Upper lobe of left lung (tissue), 6 donors: ENCODE measurements around the gene LRRC17. TPM values are rescaled to one million over a fixed set of nuclear protein-coding genes. Genes with fewer than 3 reads are reported as not detected.
"Not testable (repeated sequence)": the region's sequence is repeated elsewhere in the genome, so short reads cannot be mapped to it uniquely, and the experiment has no call there.

ENCODE experiments used
- ATAC-seq, 2 donors: fragments of 200-7000 bp; cut with Tn5 transposase; one replicate each; pipeline ENCODE4 v1.9.1; 2022; ENCODE audit warnings: mild to moderate bottlenecking in 2 of 2, moderate library complexity in 2 of 2; ENCODE audit not compliant: low FRiP score in 2 of 2
- DNase-seq, 2 donors: peaks; one replicate each; pipeline ENCODE4 v3.0.0-alpha.2; 2019 to 2020
- H3K27ac ChIP-seq, 4 donors: fragments of 200-600 bp; sonication (generic); one replicate each; pipeline ENCODE4 v1.5.1; 2016 to 2019
- H3K27me3 ChIP-seq, 4 donors: fragments of 200-600 bp; sonication (generic); one replicate each; pipeline ENCODE4 v1.5.1; 2017 to 2019
- H3K36me3 ChIP-seq, 4 donors: fragments of 200-600 bp; sonication (generic); one replicate each; pipeline ENCODE4 v1.5.1; 2016 to 2019
- H3K4me1 ChIP-seq, 4 donors: fragments of 200-600 bp; sonication (generic); one replicate each; pipeline ENCODE4 v1.5.1; 2018 to 2019
- H3K4me3 ChIP-seq, 4 donors: fragments of 200-600 bp; sonication (generic); one replicate each; pipeline ENCODE4 v1.5.1; 2017 to 2019; ENCODE audit warnings: mild to moderate bottlenecking in 2 of 4, moderate library complexity in 1 of 4
- H3K9me3 ChIP-seq, 4 donors: fragments of 200-600 bp; sonication (generic); one replicate each; pipeline ENCODE4 v1.5.1; 2018 to 2019
- EP300 ChIP-seq, 4 donors: sonication (generic); formaldehyde crosslinking; IDR thresholded peaks; one replicate each; pipeline ENCODE4 v1.5.1; 2017; ENCODE audit warnings: antibody characterized with exemption in 4 of 4, control low read depth in 2 of 4
- POLR2A ChIP-seq, 4 donors: fragments of 450-650 bp; IDR thresholded peaks; one replicate each; pipeline ENCODE4 v1.5.1; 2016 to 2017; ENCODE audit warnings: antibody characterized with exemption in 4 of 4, mild to moderate bottlenecking in 2 of 4
- POLR2AphosphoS5 ChIP-seq, 2 donors: sonication (generic); formaldehyde crosslinking; IDR thresholded peaks; one replicate each; pipeline ENCODE4 v1.5.1; 2017; ENCODE audit warnings: antibody characterized with exemption in 2 of 2
- WGBS, 2 donors: methylation state at CpG; one replicate each; pipeline ENCODE4 v1.1.5; 2017 to 2018; 5-methylcytosine and 5-hydroxymethylcytosine counted together
- total RNA-seq, 6 donors: library from RNA; depleted of rRNA in 4 of 6; stranded (reverse); fragments of >200 nt in 4 of 6; gene quantifications; one replicate each; pipeline versions ENCODE4 v1.1.0 to v1.2.1, GENCODE V29; 2016 to 2021
- TF ChIP-seq, protein P1 (sequence below), 6 experiments: fragments of 450-650 bp in 4 of 6; fragments of 200-600 bp in 2 of 6; sonication (generic) in 2 of 6; IDR thresholded peaks; one replicate each; pipeline ENCODE4 v1.5.1; 2016 to 2019; ENCODE audit warnings: antibody characterized with exemption in 6 of 6
- donor health status: DM: no; HTN: no; CAD: no; lungs with moderate emphysema.
- donor health status: DM: no; HTN: yes; CAD: no; lungs with severe emphysema.

The LRRC17 gene
- total RNA-seq, 6 donors from 2014 or later, result 0.46 to 4.7 (median 3.4) TPM; not detected in 1

DNA sequence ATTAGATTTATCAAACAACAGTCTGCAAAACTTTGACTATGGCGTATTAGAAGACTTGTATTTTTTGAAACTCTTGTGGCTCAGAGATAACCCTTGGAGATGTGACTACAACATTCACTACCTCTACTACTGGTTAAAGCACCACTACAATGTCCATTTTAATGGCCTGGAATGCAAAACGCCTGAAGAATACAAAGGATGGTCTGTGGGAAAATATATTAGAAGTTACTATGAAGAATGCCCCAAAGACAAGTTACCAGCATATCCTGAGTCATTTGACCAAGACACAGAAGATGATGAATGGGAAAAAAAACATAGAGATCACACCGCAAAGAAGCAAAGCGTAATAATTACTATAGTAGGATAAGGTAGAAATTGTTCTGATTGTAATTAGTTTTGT lies 31.4 kb downstream of the LRRC17 start:
- H3K9me3 ChIP-seq, result no peaks in the 10 kb centered on the region
- H3K27me3 ChIP-seq, result no peaks in the 10 kb centered on the region
- no peak for DNase-seq
- TF ChIP-seq POLR2A (IDR thresholded peaks at IDR 0.05) (no peak), EP300 (IDR thresholded peaks at IDR 0.05) (no peak), POLR2AphosphoS5 (IDR thresholded peaks at IDR 0.05) (no peak)
- TF ChIP-seq, protein P1, sequence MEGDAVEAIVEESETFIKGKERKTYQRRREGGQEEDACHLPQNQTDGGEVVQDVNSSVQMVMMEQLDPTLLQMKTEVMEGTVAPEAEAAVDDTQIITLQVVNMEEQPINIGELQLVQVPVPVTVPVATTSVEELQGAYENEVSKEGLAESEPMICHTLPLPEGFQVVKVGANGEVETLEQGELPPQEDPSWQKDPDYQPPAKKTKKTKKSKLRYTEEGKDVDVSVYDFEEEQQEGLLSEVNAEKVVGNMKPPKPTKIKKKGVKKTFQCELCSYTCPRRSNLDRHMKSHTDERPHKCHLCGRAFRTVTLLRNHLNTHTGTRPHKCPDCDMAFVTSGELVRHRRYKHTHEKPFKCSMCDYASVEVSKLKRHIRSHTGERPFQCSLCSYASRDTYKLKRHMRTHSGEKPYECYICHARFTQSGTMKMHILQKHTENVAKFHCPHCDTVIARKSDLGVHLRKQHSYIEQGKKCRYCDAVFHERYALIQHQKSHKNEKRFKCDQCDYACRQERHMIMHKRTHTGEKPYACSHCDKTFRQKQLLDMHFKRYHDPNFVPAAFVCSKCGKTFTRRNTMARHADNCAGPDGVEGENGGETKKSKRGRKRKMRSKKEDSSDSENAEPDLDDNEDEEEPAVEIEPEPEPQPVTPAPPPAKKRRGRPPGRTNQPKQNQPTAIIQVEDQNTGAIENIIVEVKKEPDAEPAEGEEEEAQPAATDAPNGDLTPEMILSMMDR (IDR thresholded peaks at IDR 0.05), result no peak
- no peaks in the 10 kb centered on the region for H3K36me3 ChIP-seq
- ATAC-seq, result no peak
- H3K4me3 ChIP-seq, result no peak overlapping the region
- WGBS, 2 donors, result 93 to 98% methylated on average over 4 of the region's 4 CpGs
- no peak overlapping the region for H3K27ac ChIP-seq
- peaks cover 0 to 6% (median 2%) of the 10 kb centered on the region in 4 donors for H3K4me1 ChIP-seq

DNA sequence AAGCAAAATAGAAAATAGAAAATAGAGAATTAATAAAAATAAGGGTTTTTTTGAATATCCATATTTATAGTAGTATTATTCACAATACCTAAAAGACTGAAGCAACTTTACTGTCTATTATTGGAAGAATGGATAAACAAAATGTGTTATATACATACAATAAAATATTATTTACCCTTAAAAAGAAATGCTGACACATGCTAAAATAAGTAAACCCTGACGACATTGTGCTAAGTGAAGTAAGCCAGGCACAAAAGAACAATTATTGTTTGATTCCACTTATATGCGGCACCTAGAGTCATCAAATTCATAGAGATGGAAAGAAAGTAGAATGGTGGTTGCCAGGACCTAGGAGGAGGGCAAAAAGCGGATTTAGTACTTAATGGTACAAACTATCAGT lies 39.0 kb downstream of the LRRC17 start:
- DNase-seq (no peak), ATAC-seq (no peak)
- Histone ChIP-seq H3K4me3 (no peak overlapping the region), H3K27ac (no peak overlapping the region), H3K9me3 (no peaks in the 10 kb centered on the region), H3K36me3 (no peaks in the 10 kb centered on the region), H3K27me3 (no peaks in the 10 kb centered on the region), H3K4me1 (no peaks in the 10 kb centered on the region)
- 94% methylated on average over 3 of the region's 3 CpGs for WGBS, 2 donors
- no peak for TF ChIP-seq POLR2A (IDR thresholded peaks at IDR 0.05)

DNA sequence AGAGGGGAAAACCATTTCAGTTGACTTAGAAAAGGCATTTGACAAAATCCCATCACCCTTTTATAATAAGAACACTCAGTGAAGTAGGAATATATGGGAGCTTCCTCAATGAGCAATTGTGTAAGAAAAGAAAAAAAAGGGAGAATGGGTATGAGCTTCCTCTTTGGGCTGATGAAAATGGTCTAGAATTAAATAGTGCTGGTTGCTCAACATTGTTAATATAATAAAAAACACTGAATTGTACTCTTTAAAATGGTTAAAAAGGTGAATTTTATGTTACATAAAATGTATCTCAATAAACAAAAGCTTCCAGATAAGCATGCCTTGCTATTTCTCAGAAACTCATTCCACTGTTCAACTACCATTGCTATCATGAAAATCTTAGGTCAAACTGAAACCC lies 40.6 kb downstream of the LRRC17 start:
- Histone ChIP-seq H3K27me3 (no peaks in the 10 kb centered on the region), H3K27ac (no peak overlapping the region), H3K4me3 (no peak overlapping the region), H3K9me3 (no peaks in the 10 kb centered on the region), H3K36me3 (no peaks in the 10 kb centered on the region), H3K4me1 (no peaks in the 10 kb centered on the region)
- DNase-seq, result no peak
- ATAC-seq, result no peak
- TF ChIP-seq, protein P1 (IDR thresholded peaks at IDR 0.05), result no peak
- TF ChIP-seq POLR2AphosphoS5 (IDR thresholded peaks at IDR 0.05), result no peak
- no peak for TF ChIP-seq POLR2A (IDR thresholded peaks at IDR 0.05)
- no peak for TF ChIP-seq EP300 (IDR thresholded peaks at IDR 0.05)

DNA sequence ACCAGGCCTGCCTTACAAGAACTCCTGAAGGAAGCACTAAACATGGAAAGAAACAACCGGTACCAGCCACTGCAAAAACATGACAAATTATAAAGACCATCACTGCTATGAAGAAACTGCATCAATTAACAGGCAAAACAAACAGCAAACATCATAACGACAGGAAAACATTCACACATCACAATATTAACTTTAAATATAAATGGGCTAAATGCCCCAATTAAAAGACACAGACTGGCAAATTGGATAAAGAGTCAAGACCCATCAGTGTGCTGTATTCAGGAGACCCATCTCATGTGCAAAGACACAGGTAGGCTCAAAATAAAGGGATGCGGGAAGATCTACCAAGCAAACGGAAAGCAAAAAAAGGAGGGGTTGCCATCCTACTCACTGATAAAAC lies 41.6 kb downstream of the LRRC17 start:
- not testable (repeated sequence) for DNase-seq, H3K4me3 ChIP-seq, H3K9me3 ChIP-seq, H3K4me1 ChIP-seq, H3K36me3 ChIP-seq, H3K27me3 ChIP-seq, ATAC-seq, H3K27ac ChIP-seq
- WGBS, 2 donors, result 94% methylated on average over 4 of the region's 4 CpGs

DNA sequence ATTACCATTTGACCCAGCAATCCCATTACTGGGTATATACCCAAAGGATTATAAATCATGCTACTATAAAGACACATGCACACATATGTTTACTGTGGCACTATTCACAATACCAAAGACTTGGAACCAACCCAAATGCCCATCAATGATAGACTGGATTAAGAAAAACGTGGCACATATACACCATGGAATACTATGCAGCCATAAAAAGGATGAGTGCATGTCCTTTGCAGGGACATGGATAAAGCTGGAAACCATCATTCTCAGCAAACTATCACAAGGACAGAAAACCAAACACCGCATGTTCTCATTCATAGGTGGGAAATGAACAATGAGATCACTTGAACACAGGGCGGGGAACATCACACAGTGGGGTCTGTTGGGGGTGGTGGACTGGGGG lies 45.2 kb downstream of the LRRC17 start:
- H3K27me3 ChIP-seq, H3K27ac ChIP-seq, H3K9me3 ChIP-seq, H3K4me3 ChIP-seq, H3K4me1 ChIP-seq, DNase-seq, H3K36me3 ChIP-seq, ATAC-seq: not testable (repeated sequence)
- 85 to 100% methylated on average over 3 of the region's 3 CpGs for WGBS, 2 donors

DNA sequence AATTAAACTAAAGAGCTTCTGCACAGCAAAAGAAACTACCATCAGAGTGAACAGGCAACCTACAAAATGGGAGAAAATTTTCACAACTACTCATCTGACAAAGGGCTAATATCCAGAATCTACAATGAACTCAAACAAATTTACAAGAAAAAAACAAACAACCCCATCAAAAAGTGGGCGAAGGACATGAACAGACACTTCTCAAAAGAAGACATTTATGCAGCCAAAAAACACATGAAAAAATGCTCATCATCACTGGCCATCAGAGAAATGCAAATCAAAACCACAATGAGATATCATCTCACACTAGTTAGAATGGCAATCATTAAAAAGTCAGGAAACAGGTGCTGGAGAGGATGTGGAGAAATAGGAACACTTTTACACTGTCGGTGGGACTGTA lies 49.2 kb downstream of the LRRC17 start:
- H3K36me3 ChIP-seq, ATAC-seq, DNase-seq, H3K4me3 ChIP-seq, H3K27ac ChIP-seq, H3K4me1 ChIP-seq, H3K27me3 ChIP-seq, H3K9me3 ChIP-seq: not testable (repeated sequence)
- 50 to 83% methylated on average over 1 to 2 of the region's 2 CpGs for WGBS, 2 donors

DNA sequence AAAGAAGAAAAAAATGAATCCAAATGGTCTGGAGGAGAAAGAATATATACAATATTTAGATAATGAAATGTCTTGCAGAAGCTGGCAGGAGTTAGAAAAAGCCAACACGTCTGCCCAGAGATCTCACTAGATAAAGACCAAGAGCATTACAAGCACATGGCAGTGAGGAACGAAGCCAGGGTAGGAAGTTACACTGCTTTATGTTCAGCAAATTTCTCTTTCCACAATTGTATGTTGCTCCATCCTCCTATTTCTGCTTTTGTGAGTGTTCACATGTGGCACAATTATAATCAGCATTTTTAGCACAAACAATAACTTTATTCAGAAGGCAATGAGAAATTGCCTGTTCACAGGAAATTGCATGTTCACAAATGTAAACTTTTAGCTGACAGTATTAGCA lies 53.7 kb downstream of the LRRC17 start:
- no peak for ATAC-seq
- Histone ChIP-seq H3K4me3 (no peak overlapping the region), H3K4me1 (no peaks in the 10 kb centered on the region), H3K27ac (no peak overlapping the region), H3K9me3 (no peaks in the 10 kb centered on the region), H3K36me3 (no peaks in the 10 kb centered on the region), H3K27me3 (no peaks in the 10 kb centered on the region)
- no peak for DNase-seq
- TF ChIP-seq POLR2A (IDR thresholded peaks at IDR 0.05) (no peak), POLR2AphosphoS5 (IDR thresholded peaks at IDR 0.05) (no peak), EP300 (IDR thresholded peaks at IDR 0.05) (no peak)
- TF ChIP-seq, protein P1 (IDR thresholded peaks at IDR 0.05), result no peak
- 40 to 46% methylated on average over 2 of the region's 2 CpGs for WGBS, 2 donors
